ENCODE results near the gene NMD3. TPM values are rescaled to one million over a fixed set of nuclear protein-coding genes. Genes with fewer than 3 reads are reported as not detected.
A peak's percentile ranks its signal among the peaks of the same experiment; 100 is the strongest.

NMD3 gene
- total and polyA plus RNA-seq, 9 of the 15 experiments (the other 6 are each of a cell fraction or from before 2014, with no cell fraction given): 63.5 to 178 (median 111) TPM

DNA sequence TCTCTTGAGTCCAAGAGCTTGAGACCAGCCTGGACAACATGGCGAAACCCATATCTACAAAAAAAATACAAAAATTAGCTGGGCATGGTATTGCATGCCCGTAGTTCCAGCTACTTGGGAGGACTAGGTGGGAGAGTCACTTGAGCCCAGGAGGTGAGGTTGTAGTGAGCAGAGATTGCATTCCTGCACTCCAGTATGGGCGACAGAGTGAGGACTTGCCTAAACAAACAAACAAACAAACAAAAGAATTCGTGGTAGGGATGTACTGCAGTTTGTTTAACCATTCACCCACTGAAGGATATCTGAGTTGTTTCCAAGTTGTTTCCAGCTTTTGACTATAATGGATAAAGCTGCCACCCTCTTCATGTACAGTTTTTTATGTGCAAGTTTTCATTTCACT is 7.5 kb upstream of the NMD3 start (continued):
- TF ChIP-seq FOS (IDR thresholded peaks at IDR 0.05; ENCODE audit: extremely low read depth, insufficient read length) (no peak), KAT8 (IDR thresholded peaks at IDR 0.05; ENCODE audit: low read depth) (no peak), ETV6 (IDR thresholded peaks at IDR 0.05; ENCODE audit: borderline replicate concordance in 1 of 2, low read depth in 2 of 2, low read length in 1 of 2) (no peak), ETV6 (CRISPR knock-in tag; IDR thresholded peaks at IDR 0.05; ENCODE audit: borderline replicate concordance) (no peak), ZNF431 (CRISPR knock-in tag; IDR thresholded peaks at IDR 0.05) (no peak), TEAD2 (tag; IDR thresholded peaks at IDR 0.05) (no peak), ELF1 (tag; IDR thresholded peaks at IDR 0.05) (no peak)

DNA sequence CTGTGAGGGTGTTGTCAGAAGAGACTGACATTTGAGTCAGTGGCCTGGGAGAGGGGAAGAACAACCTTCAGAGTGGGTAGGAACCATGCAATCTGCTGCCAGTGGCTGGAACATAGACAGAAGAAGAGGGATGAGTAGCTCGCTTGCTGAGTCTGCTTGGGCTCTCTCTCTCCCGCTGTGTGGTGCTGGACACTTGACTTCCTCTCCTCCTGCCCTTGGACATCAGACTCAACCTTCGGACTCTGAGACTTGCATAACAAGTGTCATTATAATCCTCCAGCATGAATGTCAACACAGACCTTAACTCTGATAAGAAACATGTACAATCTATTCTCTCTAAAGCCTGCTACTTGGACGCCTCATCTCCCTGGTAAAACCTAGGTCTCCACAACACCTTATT is 5.9 kb upstream of the NMD3 start:
- Histone ChIP-seq H3K9me3 (replicated peaks; ENCODE audit: control insufficient read depth, insufficient read depth, low read depth, low read length) (no peaks in the 10 kb centered on the region), H3K79me2 (ENCODE audit: control insufficient read depth, insufficient read depth, low read length) (no peaks in the 10 kb centered on the region), H2AFZ (ENCODE audit: low read depth, low read length) (0 out of 2 replicates have a peak overlapping the region, but pooled peaks have one; percentile 19), H3K9me1 (ENCODE audit: control insufficient read depth, insufficient read depth, low read length) (no peaks in the 10 kb centered on the region), H3K36me3 (ENCODE audit: control insufficient read depth, insufficient read depth, low read length) (no peaks in the 10 kb centered on the region), H3K9ac (ENCODE audit: insufficient read depth in 1 of 2, low read depth in 2 of 2, low read length in 2 of 2) (no peak overlapping the region), H4K20me1 (replicated peaks; ENCODE audit: control insufficient read depth, insufficient read depth, low read length) (no peaks in the 10 kb centered on the region), H3K27ac (ENCODE audit: extremely low read depth, low read depth, low read length) (no peak overlapping the region), H3K4me2 (ENCODE audit: insufficient read depth, low read length) (no peak overlapping the region), H3K4me3 (no peak overlapping the region), H3K4me1 (replicated peaks in 1 of 2; ENCODE audit: control insufficient read depth in 2 of 2, insufficient read depth in 2 of 2, low read length in 2 of 2) (no peaks in the 10 kb centered on the region; a peak in 1 of 5 replicates), H3K27me3 (ENCODE audit: control insufficient read depth in 2 of 2, insufficient read depth in 2 of 2, low read length in 2 of 2) (peaks cover 0 to 2% of the 10 kb centered on the region in 2 experiments; a peak in 2 of 5 replicates)
- in situ Hi-C loops (cut with MboI): no loop called here
- 2% methylated on average over 3 of the region's 4 CpGs for WGBS (ENCODE audit: insufficient coverage, low coverage, missing lambda C conversion rate)
- intact Hi-C loops (cut with micrococcal nuclease): no loop called here
- peak; percentile 68 for ATAC-seq
- ChIA-PET CTCF (ENCODE audit: low intra/inter-chr PET ratio) (no interaction called here), POLR2A (no interaction called here)
- no TSS peak for BruUV-seq (replicated peaks)
- FAIRE-seq: no peak
- no peak for DNase-seq (ENCODE audit: extremely low read depth in 1 of 4, low spot score in 3 of 4)
- TF ChIP-seq HIVEP1 (CRISPR knock-in tag; IDR thresholded peaks at IDR 0.05) (no peak), DNMT1 (IDR thresholded peaks at IDR 0.05) (no peak), ZNF444 (CRISPR knock-in tag; IDR thresholded peaks at IDR 0.05) (no peak), NR2C1 (IDR thresholded peaks at IDR 0.05) (peak; percentile 58; the same call in 1 of the 2 replicates), NR2C1 (tag; IDR thresholded peaks at IDR 0.05) (peak; percentile 86), CEBPB (tag; IDR thresholded peaks at IDR 0.05) (peak; percentile 76), ZSCAN32 (CRISPR knock-in tag; IDR thresholded peaks at IDR 0.05) (no peak), ZNF184 (CRISPR knock-in tag; IDR thresholded peaks at IDR 0.05) (no peak), STAT5A (IDR thresholded peaks at IDR 0.05; ENCODE audit: borderline replicate concordance, low read length) (no peak), GATAD2A (IDR thresholded peaks at IDR 0.05) (no peak)
- TF ChIP-seq, protein P1, sequence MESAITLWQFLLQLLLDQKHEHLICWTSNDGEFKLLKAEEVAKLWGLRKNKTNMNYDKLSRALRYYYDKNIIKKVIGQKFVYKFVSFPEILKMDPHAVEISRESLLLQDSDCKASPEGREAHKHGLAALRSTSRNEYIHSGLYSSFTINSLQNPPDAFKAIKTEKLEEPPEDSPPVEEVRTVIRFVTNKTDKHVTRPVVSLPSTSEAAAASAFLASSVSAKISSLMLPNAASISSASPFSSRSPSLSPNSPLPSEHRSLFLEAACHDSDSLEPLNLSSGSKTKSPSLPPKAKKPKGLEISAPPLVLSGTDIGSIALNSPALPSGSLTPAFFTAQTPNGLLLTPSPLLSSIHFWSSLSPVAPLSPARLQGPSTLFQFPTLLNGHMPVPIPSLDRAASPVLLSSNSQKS (CRISPR knock-in tag; IDR thresholded peaks at IDR 0.05): no peak
- TF ChIP-seq, protein P2, sequence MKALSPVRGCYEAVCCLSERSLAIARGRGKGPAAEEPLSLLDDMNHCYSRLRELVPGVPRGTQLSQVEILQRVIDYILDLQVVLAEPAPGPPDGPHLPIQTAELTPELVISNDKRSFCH (CRISPR knock-in tag; IDR thresholded peaks at IDR 0.05): no peak
- TF ChIP-seq, protein P2 (tag; IDR thresholded peaks at IDR 0.05): no peak
- TF ChIP-seq, protein P3, sequence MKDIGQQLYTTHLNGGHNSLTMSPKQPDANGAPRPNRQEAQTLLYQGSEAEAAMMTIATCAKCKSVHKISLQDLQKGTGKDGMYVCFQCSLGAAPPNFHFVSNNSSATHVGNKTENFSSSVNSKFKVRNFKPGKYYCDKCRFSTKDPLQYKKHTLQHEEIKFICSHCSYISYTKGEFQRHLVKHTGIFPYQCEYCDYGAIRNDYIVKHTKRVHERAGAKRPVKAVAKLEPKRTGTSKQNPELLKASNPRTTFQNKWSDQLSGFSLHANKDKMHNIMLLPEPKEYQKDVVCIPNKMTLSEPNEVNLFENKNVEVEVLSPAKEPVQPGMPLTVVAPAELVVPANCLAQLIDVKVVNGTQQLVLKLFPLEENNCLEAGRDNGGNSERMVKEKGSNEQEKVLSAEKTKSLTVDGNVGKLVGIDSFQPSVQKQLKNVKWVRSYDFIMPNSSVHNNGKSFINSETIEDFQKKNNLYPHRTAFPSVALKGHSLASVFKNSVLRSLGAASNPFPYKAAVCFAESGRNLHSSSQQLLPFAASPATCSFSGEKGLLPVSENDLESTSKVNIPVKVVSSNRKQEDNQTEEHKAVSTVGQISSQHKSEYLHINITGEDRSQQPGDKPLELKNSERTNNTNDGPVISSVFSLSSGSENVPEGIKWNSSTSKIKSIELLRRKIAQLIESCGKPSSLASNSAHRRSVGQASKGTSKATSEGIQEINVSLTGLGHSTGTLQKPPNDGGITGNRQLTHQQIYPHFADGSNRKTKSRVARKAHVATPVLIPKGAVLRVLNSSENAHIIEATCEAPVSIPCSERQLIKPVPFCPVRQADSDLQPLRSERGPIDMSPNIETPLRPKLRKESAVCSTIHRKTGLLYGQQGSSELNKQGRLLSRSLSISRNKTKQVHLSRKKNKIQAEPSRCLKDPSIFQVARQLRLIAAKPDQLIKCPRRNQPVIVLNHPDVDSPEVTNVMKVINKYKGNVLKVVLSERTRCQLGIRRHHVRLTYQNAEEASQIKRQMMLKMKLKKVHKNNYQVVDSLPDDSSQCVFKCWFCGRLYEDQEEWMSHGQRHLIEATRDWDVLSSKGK (CRISPR knock-in tag; IDR thresholded peaks at IDR 0.05): no peak
